ENCODE results near the gene GALNT17. TPM values are rescaled to one million over a fixed set of nuclear protein-coding genes. Genes with fewer than 3 reads are reported as not detected.

The GALNT17 gene
- total RNA-seq, 1 experiment from 2014 or later = not detected

DNA sequence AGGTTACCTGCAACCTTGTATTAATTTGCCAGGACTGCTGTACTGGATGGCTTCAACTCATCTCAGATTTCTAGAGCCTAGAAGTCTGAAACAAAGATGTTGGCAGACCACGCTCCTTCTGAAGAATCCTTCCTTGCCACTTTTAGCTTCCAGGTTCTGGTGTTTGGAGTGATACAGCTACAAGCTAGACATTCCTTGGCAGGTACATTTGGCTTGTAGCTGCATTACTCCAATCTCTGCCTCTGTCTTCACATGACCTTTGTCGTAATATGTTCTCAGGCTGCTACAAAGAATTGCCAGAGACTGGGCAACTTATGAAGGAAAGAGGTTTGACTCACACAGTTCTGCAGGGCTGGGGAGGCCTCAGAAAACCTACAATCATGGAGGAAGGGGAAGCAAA is 146.3 kb downstream of the GALNT17 start:
- no peaks in the 10 kb centered on the region for H3K36me3 ChIP-seq (ENCODE audit: control insufficient read depth, insufficient read depth, low read length)
- TF ChIP-seq, protein P1, sequence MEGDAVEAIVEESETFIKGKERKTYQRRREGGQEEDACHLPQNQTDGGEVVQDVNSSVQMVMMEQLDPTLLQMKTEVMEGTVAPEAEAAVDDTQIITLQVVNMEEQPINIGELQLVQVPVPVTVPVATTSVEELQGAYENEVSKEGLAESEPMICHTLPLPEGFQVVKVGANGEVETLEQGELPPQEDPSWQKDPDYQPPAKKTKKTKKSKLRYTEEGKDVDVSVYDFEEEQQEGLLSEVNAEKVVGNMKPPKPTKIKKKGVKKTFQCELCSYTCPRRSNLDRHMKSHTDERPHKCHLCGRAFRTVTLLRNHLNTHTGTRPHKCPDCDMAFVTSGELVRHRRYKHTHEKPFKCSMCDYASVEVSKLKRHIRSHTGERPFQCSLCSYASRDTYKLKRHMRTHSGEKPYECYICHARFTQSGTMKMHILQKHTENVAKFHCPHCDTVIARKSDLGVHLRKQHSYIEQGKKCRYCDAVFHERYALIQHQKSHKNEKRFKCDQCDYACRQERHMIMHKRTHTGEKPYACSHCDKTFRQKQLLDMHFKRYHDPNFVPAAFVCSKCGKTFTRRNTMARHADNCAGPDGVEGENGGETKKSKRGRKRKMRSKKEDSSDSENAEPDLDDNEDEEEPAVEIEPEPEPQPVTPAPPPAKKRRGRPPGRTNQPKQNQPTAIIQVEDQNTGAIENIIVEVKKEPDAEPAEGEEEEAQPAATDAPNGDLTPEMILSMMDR (IDR thresholded peaks at IDR 0.05) = no peak
- TF ChIP-seq TCF7L2 (IDR thresholded peaks at IDR 0.05; ENCODE audit: low read depth, low read length) (no peak), SIN3A (IDR thresholded peaks at IDR 0.05; ENCODE audit: borderline replicate concordance, insufficient read depth, low read depth, low read length) (no peak), POLR2AphosphoS5 (IDR thresholded peaks at IDR 0.05; ENCODE audit: low read depth, low read length) (no peak), REST (IDR thresholded peaks at IDR 0.05; ENCODE audit: insufficient read depth in 1 of 2, low read depth in 2 of 2, low read length in 1 of 2) (no peak)
- in situ Hi-C loops (cut with HindIII; ENCODE audit: low pct_unique_long_range_greater_than_20kb, low sequenced_read_pairs) (no loop called here), intact Hi-C loops (cut with micrococcal nuclease; ENCODE audit: unreplicated experiment) (no loop called here)
- POLR2A ChIA-PET = no interaction called here
- no peaks in the 10 kb centered on the region for H3K9me3 ChIP-seq (ENCODE audit: control insufficient read depth, insufficient read depth, low read depth, low read length)
- no TSS peak for BruUV-seq (replicated peaks)
- H3K4me1 ChIP-seq (ENCODE audit: control insufficient read depth, insufficient read depth, low read length) = no peaks in the 10 kb centered on the region
- DNase-seq (ENCODE audit: low read depth, low spot score) (no peak), ATAC-seq (no peak)
- H3K4me3 ChIP-seq (ENCODE audit: low read depth in 2 of 2, low read length in 2 of 2) = no peak overlapping the region
- CTCF ChIA-PET = no interaction called here
- no peaks in the 10 kb centered on the region for H3K27me3 ChIP-seq (ENCODE audit: control insufficient read depth, insufficient read depth, low read length)
- H3K27ac ChIP-seq (ENCODE audit: low read length) = no peak overlapping the region

GRCh38 chr7:71281261-71281660 is 149.3 kb downstream of the GALNT17 start:
- H3K27ac ChIP-seq (ENCODE audit: low read length) = no peak overlapping the region
- H3K9me3 ChIP-seq (ENCODE audit: control insufficient read depth, insufficient read depth, low read depth, low read length) = no peaks in the 10 kb centered on the region
- ChIA-PET CTCF (no interaction called here), POLR2A (no interaction called here)
- ATAC-seq (no peak), DNase-seq (ENCODE audit: low read depth, low spot score) (no peak)
- no peaks in the 10 kb centered on the region for H3K27me3 ChIP-seq (ENCODE audit: control insufficient read depth, insufficient read depth, low read length)
- no peaks in the 10 kb centered on the region for H3K4me1 ChIP-seq (ENCODE audit: control insufficient read depth, insufficient read depth, low read length)
- BruUV-seq (replicated peaks) = no TSS peak
- no peaks in the 10 kb centered on the region for H3K36me3 ChIP-seq (ENCODE audit: control insufficient read depth, insufficient read depth, low read length)
- in situ Hi-C loops (cut with HindIII; ENCODE audit: low pct_unique_long_range_greater_than_20kb, low sequenced_read_pairs) (no loop called here), intact Hi-C loops (cut with micrococcal nuclease; ENCODE audit: unreplicated experiment) (no loop called here)
- TF ChIP-seq POLR2AphosphoS5 (IDR thresholded peaks at IDR 0.05; ENCODE audit: low read depth, low read length) = no peak
- no peak for TF ChIP-seq REST (IDR thresholded peaks at IDR 0.05; ENCODE audit: insufficient read depth in 1 of 2, low read depth in 2 of 2, low read length in 1 of 2)
- TF ChIP-seq, protein P1 (IDR thresholded peaks at IDR 0.05) = no peak
- no peak for TF ChIP-seq TCF7L2 (IDR thresholded peaks at IDR 0.05; ENCODE audit: low read depth, low read length)
- TF ChIP-seq SIN3A (IDR thresholded peaks at IDR 0.05; ENCODE audit: borderline replicate concordance, insufficient read depth, low read depth, low read length) = no peak
- no peak overlapping the region for H3K4me3 ChIP-seq (ENCODE audit: low read depth in 2 of 2, low read length in 2 of 2)
